ENCODE measurements around the gene UBE2H. TPM values are rescaled to one million over a fixed set of nuclear protein-coding genes. Genes with fewer than 3 reads are reported as not detected.
A peak's percentile ranks its signal among the peaks of the same experiment; 100 is the strongest.

Gene UBE2H
- total RNA-seq, 3 donors from 2014 or later (not counting 1 experiment from before 2014, with no cell fraction given) = 80.9 to 86.9 (median 83.1) TPM

- H3K4me1 ChIP-seq (ENCODE audit: control insufficient read depth, insufficient read depth, low read length) = peaks cover 43% of the 10 kb centered on the region
- intact Hi-C loops (cut with micrococcal nuclease) = loop anchor here (2.0 to 5.0 kb wide), 2 partner anchors 36 to 413 kb away; no protein-coding TSS in a partner anchor
- peak in 1 of 2 donors; percentile 37 for DNase-seq
- Mint-ChIP-seq H3K36me3 (peaks cover 7% of the 10 kb centered on the region), H3K9me3 (no peaks in the 10 kb centered on the region), H3K4me1 (peaks cover 16 to 23% of the 10 kb centered on the region in 2 donors), H3K27me3 (ENCODE audit: low read depth in 2 of 2) (peaks cover 0 to 2% of the 10 kb centered on the region in 2 donors), H3K27ac (no peak overlapping the region), H3K4me3 (no peak overlapping the region)
- H3K27me3 ChIP-seq (ENCODE audit: control insufficient read depth, insufficient read depth, low read length) = no peaks in the 10 kb centered on the region
- WGBS (ENCODE audit: insufficient coverage) = 19% methylated on average over 6 of the region's 9 CpGs
- ATAC-seq = peak; percentile 22 to 51 (median 36)
- TF ChIP-seq CTCF (IDR thresholded peaks at IDR 0.05) = no peak
- H3K27ac ChIP-seq (ENCODE audit: low read length) = peak overlapping the region; percentile 74
- H3K4me3 ChIP-seq (ENCODE audit: low read length) = peak overlapping the region; percentile 63
- no peaks in the 10 kb centered on the region for H3K9me3 ChIP-seq (ENCODE audit: control insufficient read depth, insufficient read depth, low read length)
- H3K36me3 ChIP-seq (ENCODE audit: control insufficient read depth, insufficient read depth, low read length) = no peaks in the 10 kb centered on the region
Observed at GRCh38 chr7:129950191-129950932, 2.4 kb downstream of the UBE2H start.

- no peaks in the 10 kb centered on the region for H3K36me3 ChIP-seq (ENCODE audit: control insufficient read depth, insufficient read depth, low read length)
- intact Hi-C loops (cut with micrococcal nuclease) = loop anchor here (2.0 to 5.0 kb wide), 2 partner anchors 35 to 412 kb away; no protein-coding TSS in a partner anchor
- peak overlapping the region; percentile 19 for H3K4me3 ChIP-seq (ENCODE audit: low read length)
- Mint-ChIP-seq H3K27me3 (ENCODE audit: low read depth in 2 of 2) (peaks cover 0 to 2% of the 10 kb centered on the region in 2 donors), H3K27ac (no peak overlapping the region), H3K4me1 (peaks cover 16 to 32% of the 10 kb centered on the region in 2 donors), H3K36me3 (peaks cover 7% of the 10 kb centered on the region), H3K9me3 (no peaks in the 10 kb centered on the region), H3K4me3 (no peak overlapping the region)
- DNase-seq (peak in 1 of 2 donors; percentile 31), ATAC-seq (no peak)
- no peak for TF ChIP-seq CTCF (IDR thresholded peaks at IDR 0.05)
- H3K4me1 ChIP-seq (ENCODE audit: control insufficient read depth, insufficient read depth, low read length) = peaks cover 43% of the 10 kb centered on the region
- H3K9me3 ChIP-seq (ENCODE audit: control insufficient read depth, insufficient read depth, low read length) = no peaks in the 10 kb centered on the region
- no peaks in the 10 kb centered on the region for H3K27me3 ChIP-seq (ENCODE audit: control insufficient read depth, insufficient read depth, low read length)
- H3K27ac ChIP-seq (ENCODE audit: low read length) = peak overlapping the region; percentile 74
- WGBS (ENCODE audit: insufficient coverage) = 35% methylated on average over 10 of the region's 10 CpGs
Observed at GRCh38 chr7:129949292-129950133, 3.2 kb downstream of the UBE2H start.

- no peak overlapping the region for H3K4me3 Mint-ChIP-seq
- H3K4me1 Mint-ChIP-seq = peaks cover 16 to 33% of the 10 kb centered on the region in 2 donors
- Histone ChIP-seq H3K4me1 (ENCODE audit: control insufficient read depth, insufficient read depth, low read length) (peaks cover 43% of the 10 kb centered on the region), H3K4me3 (ENCODE audit: low read length) (peak overlapping the region; percentile 19), H3K27me3 (ENCODE audit: control insufficient read depth, insufficient read depth, low read length) (no peaks in the 10 kb centered on the region), H3K9me3 (ENCODE audit: control insufficient read depth, insufficient read depth, low read length) (no peaks in the 10 kb centered on the region), H3K27ac (ENCODE audit: low read length) (peak overlapping the region; percentile 74), H3K36me3 (ENCODE audit: control insufficient read depth, insufficient read depth, low read length) (no peaks in the 10 kb centered on the region)
- no peak overlapping the region for H3K27ac Mint-ChIP-seq
- no peak for TF ChIP-seq CTCF (IDR thresholded peaks at IDR 0.05)
- DNase-seq (peak; percentile 75 to 89), ATAC-seq (peak; percentile 57 to 72 (median 68))
- WGBS (ENCODE audit: insufficient coverage) = 0% methylated on average over 10 of the region's 10 CpGs
- intact Hi-C loops (cut with micrococcal nuclease) = no loop called here
- peaks cover 0 to 2% of the 10 kb centered on the region in 2 donors for H3K27me3 Mint-ChIP-seq (ENCODE audit: low read depth in 2 of 2)
- H3K36me3 Mint-ChIP-seq = peaks cover 7% of the 10 kb centered on the region
- H3K9me3 Mint-ChIP-seq = no peaks in the 10 kb centered on the region
Observed at GRCh38 chr7:129948877-129949291, 3.9 kb downstream of the UBE2H start.
